ENCODE data around the gene TMPRSS7. TPM values are rescaled to one million over a fixed set of nuclear protein-coding genes. Genes with fewer than 3 reads are reported as not detected.

Gene TMPRSS7
- total and polyA plus RNA-seq, 7 donors, result not detected

DNA sequence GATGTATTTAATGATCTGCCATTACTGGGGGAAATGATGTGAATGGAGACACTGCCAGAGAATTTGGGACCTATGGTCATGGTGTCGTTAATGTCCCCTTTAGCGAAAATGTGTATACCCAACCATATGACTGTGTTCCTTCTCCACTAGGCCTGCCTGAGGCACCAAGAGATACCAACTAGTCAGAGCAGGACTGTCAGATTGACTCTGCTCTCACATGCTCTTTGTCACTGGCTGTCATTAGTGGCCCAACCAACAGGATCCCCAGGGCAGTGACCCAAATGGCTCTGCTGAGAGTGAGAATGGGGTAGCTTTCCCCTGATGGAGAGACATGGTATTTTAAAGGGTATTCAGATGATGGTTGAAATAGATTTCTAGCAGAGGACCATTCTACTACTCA lies 33.0 kb upstream of the TMPRSS7 start:
- DNase-seq (no peak), ATAC-seq (no peak)
- Histone ChIP-seq H3K4me1 (no peaks in the 10 kb centered on the region), H3K36me3 (ENCODE audit: insufficient read depth in 1 of 2, low read depth in 1 of 2) (no peaks in the 10 kb centered on the region), H3K4me3 (no peak overlapping the region), H3K9me3 (no peaks in the 10 kb centered on the region), H3K27me3 (ENCODE audit: insufficient read depth in 3 of 3, low read length in 2 of 3) (peaks cover 0 to 16% (median 0%) of the 10 kb centered on the region in 3 donors), H3K27ac (no peak overlapping the region)
- intact Hi-C loops (cut with DNase I), result no loop called here
- TF ChIP-seq CTCF (IDR thresholded peaks at IDR 0.05), result no peak
- 96 to 100% (median 99%) methylated on average over 2 of the region's 2 CpGs for WGBS, 3 donors

DNA sequence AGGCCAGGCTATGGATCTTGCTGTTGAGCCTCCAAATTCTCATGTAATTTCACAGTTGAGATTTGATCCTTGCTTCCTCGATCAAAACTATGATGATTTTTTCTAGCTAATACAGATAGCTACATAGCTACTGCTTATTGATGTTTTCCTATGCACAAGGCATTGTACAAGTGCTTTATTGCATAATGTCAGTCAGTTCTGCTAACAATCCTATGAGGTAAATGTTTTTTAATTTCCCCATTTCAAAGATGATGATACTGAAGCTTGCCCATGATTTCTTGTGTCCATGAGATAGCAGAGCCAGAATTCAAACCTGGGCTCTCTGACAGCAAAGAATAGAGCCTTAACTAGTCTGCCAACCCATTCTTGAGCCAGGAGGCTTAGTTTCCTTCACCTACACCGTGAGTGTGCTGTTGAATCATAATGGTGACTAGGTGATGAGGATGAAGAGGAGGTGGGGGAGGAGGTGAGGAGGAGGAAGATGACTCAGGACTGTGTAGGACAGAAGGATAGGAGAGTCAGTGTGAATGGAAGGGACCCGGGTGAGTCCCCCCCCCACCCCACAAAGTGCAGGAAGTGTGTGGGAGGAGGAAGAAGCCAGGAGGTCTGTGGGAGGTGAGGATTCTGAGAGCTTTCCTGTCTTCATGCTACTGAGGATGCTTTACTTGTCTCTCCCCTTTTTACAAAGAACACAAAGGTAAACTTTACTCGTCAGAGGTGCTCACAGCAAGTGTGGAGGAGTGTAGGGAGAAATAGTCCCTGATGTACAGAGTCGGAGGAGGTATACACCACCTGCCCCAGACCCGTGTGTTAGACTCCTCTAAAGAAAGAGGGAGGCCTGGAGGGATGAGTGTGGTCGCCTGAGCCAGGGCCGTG lies 32.2 kb upstream of the TMPRSS7 start:
- Histone ChIP-seq H3K27ac (no peak overlapping the region), H3K27me3 (ENCODE audit: insufficient read depth in 3 of 3, low read length in 2 of 3) (peaks cover 0 to 16% (median 0%) of the 10 kb centered on the region in 3 donors), H3K9me3 (no peaks in the 10 kb centered on the region), H3K36me3 (ENCODE audit: insufficient read depth in 1 of 2, low read depth in 1 of 2) (no peaks in the 10 kb centered on the region), H3K4me1 (no peaks in the 10 kb centered on the region), H3K4me3 (no peak overlapping the region)
- TF ChIP-seq CTCF (IDR thresholded peaks at IDR 0.05), result no peak
- intact Hi-C loops (cut with DNase I), result no loop called here
- DNase-seq (no peak), ATAC-seq (no peak)
- 70 to 75% (median 74%) methylated on average over 8 of the region's 8 CpGs for WGBS, 3 donors

GRCh38 chr3:112003321-112004080 lies 31.0 kb upstream of the TMPRSS7 start:
- Histone ChIP-seq H3K9me3 (no peaks in the 10 kb centered on the region), H3K4me3 (no peak overlapping the region), H3K4me1 (no peaks in the 10 kb centered on the region), H3K36me3 (ENCODE audit: insufficient read depth in 1 of 2, low read depth in 1 of 2) (no peaks in the 10 kb centered on the region), H3K27me3 (ENCODE audit: insufficient read depth in 3 of 3, low read length in 2 of 3) (peaks cover 0 to 16% (median 0%) of the 10 kb centered on the region in 3 donors), H3K27ac (no peak overlapping the region)
- intact Hi-C loops (cut with DNase I), result no loop called here
- WGBS, 3 donors, result 81 to 90% (median 86%) methylated on average over 4 of the region's 4 CpGs
- no peak for TF ChIP-seq CTCF (IDR thresholded peaks at IDR 0.05)
- ATAC-seq (no peak), DNase-seq (no peak)

- WGBS, 3 donors, result 78 to 92% (median 89%) methylated on average over 2 of the region's 2 CpGs
- Histone ChIP-seq H3K27ac (no peak overlapping the region), H3K36me3 (ENCODE audit: insufficient read depth in 1 of 2, low read depth in 1 of 2) (no peaks in the 10 kb centered on the region), H3K4me1 (no peaks in the 10 kb centered on the region), H3K27me3 (ENCODE audit: insufficient read depth in 3 of 3, low read length in 2 of 3) (peaks cover 0 to 16% (median 0%) of the 10 kb centered on the region in 3 donors), H3K4me3 (no peak overlapping the region), H3K9me3 (no peaks in the 10 kb centered on the region)
- intact Hi-C loops (cut with DNase I), result no loop called here
- ATAC-seq, result no peak
- no peak for TF ChIP-seq CTCF (IDR thresholded peaks at IDR 0.05)
- no peak for DNase-seq
These were observed 30.3 kb upstream of the TMPRSS7 start for GRCh38 chr3:112004187-112004586.

Measured in psoas muscle (tissue), 8 donors.